NCI-H510A (cell line): ENCODE measurements around the gene ANKFY1.
"Not testable (repeated sequence)": the region's sequence is repeated elsewhere in the genome, so short reads cannot be mapped to it uniquely, and the experiment has no call there.

Experiments
- DNase-seq: peaks from one replicate; lab custom pipeline; 2025; lab: John Stamatoyannopoulos, UW

Gene ANKFY1

DNA sequence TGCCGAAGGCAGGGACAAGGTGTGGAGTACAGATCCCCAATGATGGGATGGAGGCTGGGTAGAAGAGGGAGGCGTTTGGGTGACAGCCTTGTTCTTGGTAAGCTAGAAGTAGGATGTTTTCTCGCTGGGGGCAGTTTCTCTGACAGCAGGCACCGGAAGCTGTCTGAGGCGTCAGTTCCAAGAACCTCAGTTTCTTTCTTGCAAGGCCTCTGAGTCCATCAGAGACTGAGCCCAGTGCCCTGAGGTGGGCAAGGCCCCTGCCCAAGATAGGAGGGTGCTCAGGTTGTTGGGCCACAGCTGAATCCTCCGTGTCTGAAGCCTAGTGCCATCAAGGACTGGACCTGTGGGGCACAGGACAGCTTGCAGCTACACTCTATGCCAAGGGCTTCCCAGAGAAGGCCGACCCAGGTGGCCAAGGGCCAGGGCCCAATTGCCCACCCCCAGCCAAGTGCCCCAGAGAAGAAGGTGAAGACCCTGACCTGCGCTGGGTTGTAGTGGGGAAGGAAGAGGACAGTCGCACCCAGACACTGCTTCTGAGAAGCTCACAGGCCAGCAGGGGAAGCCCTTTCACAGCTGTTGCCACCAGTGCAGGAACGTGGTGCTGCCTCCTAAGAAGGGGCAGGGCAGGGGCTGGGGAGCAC, 107.7 kb downstream of the ANKFY1 start:
- DNase-seq: no peak

DNA sequence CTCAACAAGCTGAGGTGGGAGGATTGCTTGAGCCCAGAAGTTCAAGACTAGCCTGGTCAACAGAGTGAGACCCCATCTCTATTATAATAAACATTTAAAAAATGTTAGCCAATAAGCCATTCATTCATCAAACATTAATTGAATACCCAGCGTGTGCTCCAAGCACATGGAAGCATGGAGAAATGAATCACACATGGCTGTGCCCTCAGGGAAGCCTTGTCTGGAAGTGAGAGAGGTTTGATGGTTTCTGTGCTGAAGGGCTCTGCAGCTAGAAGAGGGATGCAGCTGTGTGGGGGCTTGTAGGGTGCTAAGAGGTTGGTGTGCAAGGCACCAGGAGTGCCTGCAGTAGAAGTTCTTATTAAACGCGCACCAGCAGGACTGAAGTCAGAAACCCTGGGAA, 109.6 kb downstream of the ANKFY1 start:
- DNase-seq: no peak

DNA sequence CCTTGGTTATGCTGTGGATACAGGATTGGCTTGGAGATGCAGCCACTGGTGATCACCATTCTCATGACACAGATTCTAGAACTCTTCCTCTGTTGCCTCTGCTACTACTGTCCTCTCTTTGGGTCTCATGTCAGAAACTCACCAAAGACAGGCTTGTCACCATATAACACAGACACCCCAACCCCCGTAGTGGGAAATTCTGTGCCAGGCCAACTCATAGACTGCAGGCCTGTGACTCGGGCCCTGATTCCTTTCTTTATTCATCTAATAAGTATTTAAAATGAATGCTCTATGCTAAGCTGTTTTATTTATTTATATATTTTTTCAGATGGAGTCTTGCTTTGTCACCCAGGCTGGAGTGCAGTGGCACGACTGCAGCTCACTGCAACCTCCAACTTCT, 111.3 kb downstream of the ANKFY1 start:
- DNase-seq: no peak

DNA sequence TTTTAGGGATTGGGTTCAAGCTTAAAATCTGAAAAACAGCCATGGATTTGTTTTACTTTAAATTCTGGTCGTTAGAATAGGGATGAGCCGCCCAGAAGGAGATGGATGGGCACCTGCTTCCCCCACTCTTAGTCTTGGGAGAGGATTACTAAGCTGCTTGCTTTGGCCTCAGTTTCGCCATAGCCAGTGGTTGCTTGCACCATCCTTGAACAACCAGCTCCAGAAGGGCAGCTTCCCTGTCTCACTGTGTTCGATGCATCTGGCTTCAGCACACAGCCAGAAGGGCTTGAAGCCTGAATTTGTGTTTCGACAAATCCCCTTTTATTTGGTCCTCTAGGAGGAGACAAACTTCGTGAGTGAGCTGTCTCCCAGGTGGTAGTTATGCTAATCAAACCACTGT, 113.7 kb downstream of the ANKFY1 start:
- no peak for DNase-seq

DNA sequence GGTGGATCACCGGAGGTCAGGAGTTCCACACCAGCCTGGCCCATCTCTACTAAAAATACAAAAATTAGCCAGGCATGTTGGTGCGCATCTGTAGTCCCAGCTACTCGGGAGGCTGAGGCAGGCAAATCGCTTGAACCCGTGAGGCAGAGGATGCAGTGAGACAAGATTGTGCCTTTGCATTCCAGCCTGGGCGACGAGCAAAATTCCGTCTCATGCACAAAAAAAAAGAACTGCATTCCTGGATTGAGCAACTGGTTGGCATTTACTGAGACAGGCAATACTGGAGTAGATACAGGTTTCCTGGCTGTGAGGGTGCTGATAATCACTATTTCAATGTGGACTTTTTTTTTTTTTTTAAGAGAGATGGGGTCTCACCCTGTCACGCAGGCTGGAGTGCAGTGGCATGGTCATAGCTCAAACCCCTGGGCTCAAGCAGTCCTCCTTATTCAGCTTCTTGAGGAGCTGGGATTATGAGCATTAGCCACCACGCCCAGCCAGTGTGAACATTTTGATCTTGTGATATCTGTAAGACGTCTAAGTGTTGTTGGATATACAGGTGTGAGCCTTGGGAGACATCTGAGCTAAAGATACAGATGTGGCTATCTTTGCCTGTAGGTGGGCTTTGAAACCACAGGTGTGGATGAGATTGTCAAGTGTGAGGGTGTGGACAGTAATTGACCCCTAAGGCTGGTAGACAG, 115.0 kb downstream of the ANKFY1 start:
- no peak for DNase-seq

DNA sequence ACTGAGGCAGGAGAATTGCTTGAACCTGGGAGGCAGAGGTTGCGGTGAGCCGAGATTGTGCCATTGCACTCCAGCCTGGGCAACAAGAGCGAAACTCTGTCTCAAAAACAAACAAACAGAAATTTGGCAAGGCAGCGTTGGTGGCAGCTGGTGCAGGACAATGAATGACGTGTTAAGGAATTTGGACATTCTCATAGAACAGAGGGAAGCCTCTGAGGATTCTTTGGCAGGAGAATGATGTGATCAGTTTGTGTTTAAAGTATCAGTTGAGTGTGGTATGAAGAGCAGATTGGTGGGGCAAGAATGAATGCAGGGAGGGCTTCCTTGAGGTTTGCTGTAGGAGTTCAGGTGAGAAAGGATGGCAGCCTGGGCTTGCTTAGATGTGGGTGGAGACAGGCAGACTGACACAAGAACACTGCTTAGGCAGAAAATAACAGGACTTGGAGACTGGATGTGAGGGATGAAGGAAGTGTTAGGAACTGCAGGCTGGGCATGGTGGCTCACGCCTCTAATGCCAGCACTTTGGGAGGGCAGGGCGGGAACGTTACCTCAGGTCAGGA, 115.9 kb downstream of the ANKFY1 start:
- no peak for DNase-seq

DNA sequence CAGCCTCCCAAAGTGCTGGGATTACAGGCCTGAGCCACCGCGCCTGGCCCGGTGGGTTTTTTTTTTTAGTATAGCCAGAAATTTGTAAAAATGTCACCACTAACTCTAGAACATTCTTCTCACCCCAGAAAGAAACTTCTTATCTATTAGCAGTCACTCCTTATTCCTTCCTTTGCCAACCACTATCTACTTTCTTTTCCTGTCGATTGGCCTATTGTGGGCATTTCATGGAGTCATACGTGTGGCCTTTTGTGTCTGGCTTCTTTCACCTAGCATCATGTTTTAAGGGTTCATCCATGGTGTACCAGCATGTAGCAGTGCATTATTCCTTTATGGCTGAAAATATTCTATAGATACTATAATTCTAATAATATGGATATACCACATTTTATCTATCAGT, 117.1 kb downstream of the ANKFY1 start:
- DNase-seq: no peak

GRCh38 chr17:4144422-4144747, 119.4 kb downstream of the ANKFY1 start:
- no peak for DNase-seq

DNA sequence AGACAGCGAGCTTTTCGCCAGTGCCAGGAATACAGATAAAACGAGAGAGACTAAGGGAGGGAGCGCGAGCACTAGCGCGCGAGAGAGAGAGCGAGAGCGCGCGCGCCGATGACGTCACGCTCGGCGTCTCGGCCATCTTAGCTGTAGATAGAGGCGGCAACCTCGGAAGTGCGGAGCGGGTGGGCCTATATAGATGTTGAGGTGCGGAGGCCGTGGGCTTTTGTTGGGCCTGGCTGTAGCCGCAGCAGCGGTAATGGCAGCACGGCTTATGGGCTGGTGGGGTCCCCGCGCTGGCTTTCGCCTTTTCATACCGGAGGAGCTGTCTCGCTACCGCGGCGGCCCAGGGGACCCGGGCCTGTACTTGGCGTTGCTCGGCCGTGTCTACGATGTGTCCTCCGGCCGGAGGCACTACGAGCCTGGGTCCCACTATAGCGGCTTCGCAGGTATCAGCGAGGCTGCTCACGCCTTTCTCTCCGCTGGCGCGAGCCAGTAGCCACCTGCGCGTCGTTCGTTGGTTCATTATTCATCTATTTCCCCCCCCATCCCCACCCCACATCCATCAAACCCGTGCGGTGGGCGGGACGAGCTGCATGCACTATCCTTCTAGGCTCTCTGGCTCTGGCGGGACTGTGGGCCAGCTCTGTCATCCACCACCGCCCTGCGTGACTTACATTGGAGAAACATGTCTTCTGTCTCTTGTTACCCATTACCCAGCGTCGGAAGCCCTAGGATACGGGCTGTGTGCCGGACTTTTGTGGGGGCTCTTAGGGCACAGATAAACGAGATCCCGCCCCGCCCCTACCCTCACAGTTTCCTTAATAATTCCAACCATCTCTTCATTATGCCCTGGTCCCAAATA, 120.0 kb downstream of the ANKFY1 start:
- DNase-seq: peak; percentile 85

- no peak for DNase-seq
Observed at GRCh38 chr17:4142107-4142900, 121.5 kb downstream of the ANKFY1 start.

DNA sequence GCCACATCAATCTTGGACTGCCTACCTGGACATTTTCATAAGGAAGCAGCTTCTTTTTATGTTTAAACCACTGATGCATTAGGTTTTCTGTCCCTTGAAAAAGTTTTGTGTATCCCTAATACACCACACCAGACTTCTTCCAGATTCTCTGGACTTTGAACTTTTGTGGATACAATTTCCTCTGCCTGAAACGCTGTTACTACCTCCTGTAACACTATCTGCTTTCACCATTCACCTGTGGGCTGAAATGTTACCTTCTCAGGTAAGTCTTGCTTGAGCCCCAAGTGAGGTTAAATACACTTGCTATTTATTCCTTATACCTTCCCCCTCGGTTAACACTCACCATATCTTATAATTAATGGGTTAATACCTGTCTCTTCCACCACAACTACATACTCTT, 123.7 kb downstream of the ANKFY1 start:
- DNase-seq: no peak

DNA sequence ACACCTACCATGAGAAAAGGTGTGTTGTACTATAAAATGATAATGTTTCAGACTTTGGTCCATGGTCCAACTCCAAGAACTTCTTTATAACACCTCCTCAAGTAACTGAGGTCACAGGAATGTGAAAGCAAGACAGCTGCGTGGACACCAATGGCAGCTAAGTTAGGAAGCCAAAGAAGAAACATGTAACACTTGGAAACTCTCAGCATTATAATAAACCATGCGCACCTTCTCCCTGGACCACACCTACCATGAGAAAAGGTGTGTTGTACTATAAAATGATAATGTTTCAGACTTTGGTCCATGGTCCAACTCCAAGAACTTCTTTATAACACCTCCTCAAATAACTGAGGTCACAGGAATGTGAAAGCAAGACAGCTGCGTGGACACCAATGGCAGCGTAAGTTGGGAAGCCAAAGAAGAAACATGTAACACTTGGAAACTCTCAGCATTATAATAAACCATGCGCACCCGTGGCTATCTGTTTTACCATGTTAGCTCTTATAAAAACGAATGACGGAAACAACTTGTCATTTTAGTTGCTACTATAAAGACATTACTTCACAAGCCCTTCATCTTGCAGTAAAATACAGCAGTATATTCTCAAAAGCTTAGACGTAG, 124.8 kb downstream of the ANKFY1 start:
- not testable (repeated sequence) for DNase-seq

GRCh38 chr17:4136373-4136772, 127.4 kb downstream of the ANKFY1 start:
- no peak for DNase-seq

DNA sequence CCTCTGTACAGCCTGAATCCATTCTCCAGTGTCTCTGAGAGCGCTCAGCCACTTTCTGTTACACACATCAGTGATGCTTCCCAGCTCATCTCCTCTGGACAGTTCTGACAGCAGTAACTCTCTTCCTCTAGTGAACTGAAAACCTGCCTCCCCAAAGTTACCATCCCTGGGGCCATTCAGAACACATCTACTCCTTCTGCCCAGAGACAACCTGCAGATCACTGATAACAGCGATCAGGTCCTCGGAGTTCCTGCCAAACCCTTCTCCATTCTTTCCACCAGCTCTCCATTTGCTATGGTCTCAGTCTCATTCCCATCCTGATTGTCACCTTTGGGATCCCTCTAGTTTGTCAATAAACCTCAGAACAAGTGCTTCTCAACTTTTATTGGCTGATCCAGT, 128.3 kb downstream of the ANKFY1 start:
- no peak for DNase-seq

- no peak for DNase-seq
Observed at GRCh38 chr17:4134721-4135120, 129.1 kb downstream of the ANKFY1 start.

- no peak for DNase-seq
Observed at GRCh38 chr17:4130715-4131114, 133.1 kb downstream of the ANKFY1 start.

DNA sequence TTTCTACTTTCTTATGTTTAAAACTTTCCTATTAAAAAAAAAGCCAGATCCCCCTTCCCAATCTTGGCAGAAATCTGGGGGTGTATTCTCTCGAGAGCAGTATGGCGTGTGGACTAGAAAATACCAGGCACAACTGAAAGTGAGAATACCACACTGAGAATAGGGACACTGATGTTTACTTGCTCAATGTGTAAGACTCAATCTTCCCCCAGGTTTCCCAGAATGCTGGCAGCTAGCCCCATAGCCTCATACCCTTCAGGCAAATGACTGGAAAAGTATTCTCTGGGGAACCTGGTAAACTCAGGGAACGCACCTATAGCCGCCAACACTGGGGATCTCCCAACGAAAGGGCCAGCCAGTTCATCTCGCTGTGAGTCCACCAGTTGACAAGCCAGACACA, 136.2 kb downstream of the ANKFY1 start:
- no peak for DNase-seq

DNA sequence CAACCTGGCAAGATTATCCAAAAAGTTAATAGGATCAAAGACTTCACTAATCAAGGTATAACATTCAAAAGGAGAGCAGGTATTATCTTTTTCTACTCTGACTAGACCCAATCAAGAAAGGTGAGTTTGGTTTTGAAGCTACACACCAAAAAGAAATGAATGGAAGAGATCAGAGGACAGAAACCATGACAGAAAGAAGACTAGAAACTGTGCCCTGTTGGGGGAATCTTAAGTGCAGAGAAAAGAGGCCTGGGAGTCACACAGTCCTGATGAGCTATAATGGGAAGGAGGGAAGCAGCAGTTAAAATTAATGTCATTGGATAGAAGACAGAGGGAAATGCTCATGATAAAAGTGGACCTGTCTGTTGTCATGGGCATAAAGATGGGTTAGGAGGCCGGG, 138.2 kb downstream of the ANKFY1 start:
- no peak for DNase-seq

- DNase-seq: no peak
Observed at GRCh38 chr17:4124999-4125398, 138.8 kb downstream of the ANKFY1 start.

DNA sequence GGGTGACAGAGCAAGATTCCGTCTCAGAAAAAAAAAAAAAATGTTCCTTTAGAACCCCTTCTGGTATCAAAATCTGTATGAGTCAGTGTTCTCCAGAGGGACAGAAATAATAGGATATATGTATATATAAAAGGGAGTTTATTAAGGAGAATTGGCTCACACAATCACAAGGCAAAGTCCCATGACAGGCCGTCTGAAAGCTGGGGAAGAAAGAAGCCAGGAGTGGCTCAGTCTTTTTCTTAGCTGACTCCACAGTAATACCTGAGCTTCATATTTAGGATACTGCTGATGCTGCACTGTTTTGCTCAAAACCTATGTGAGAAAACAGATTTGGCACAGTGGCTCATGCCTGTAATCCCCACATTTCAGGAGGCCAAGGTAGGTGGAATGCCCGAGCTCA, 143.4 kb downstream of the ANKFY1 start:
- DNase-seq: no peak

DNA sequence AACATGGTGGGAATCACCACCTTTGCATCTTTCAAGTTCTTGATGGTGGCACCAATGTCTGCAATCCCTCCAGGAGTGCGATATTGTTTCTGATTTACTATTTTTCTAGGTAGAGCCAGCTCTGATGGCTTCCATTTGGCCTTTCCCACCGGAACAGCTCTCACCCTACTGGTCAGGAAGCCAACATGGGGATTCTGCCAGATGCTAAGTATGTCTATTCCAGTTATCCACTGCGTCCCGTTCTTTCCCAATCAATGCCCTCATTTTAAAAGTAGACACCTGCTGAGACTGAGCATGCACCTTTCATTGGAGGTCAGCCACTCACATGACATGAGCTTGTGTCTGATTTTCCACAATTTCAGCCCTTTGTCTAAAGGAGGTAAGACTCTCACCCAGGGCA, 144.5 kb downstream of the ANKFY1 start:
- no peak for DNase-seq
